ENCODE data around the gene SERPINA6. TPM values are rescaled to one million over a fixed set of nuclear protein-coding genes. Genes with fewer than 3 reads are reported as not detected.

Gene SERPINA6
- total RNA-seq, 1 experiment from 2014 or later: 0.32 TPM

DNA sequence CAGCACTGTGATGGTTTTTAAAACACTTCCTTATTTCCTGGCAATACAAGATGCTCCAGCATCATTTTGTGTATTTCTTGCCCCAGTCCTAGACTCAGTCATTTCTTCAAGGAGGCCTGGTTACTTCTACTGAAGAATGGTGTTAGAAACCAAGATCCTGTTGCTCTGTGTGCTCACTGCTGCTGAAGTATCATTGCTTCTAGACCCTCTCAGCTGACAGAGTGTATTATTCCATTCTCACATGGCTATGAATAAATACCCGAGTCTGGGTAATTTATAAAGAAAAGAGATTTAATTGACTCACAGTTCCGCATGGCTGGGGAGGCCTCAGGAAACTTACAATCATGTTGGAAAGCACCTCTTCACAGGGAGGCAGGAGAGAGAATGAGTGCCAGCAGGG lies 14.9 kb upstream of the SERPINA6 start:
- Histone ChIP-seq H3K36me3 (ENCODE audit: control insufficient read depth, insufficient read depth, low read length) (no peaks in the 10 kb centered on the region), H3K4me1 (peaks cover 21% of the 10 kb centered on the region), H3K4me3 (ENCODE audit: low read depth, low read length) (no peak overlapping the region), H3K9me3 (no peaks in the 10 kb centered on the region), H3K27me3 (replicated peaks; ENCODE audit: control insufficient read depth, insufficient read depth, low read length) (no peaks in the 10 kb centered on the region)
- Mint-ChIP-seq H3K4me3 (ENCODE audit: unreplicated experiment) (no peak overlapping the region), H3K36me3 (ENCODE audit: insufficient read depth, unreplicated experiment) (no peaks in the 10 kb centered on the region), H3K27ac (ENCODE audit: unreplicated experiment) (no peak overlapping the region), H3K9me3 (ENCODE audit: unreplicated experiment) (no peaks in the 10 kb centered on the region), H3K27me3 (ENCODE audit: insufficient read depth, unreplicated experiment) (no peaks in the 10 kb centered on the region), H3K4me1 (ENCODE audit: low read depth, unreplicated experiment) (peaks cover 21% of the 10 kb centered on the region)
- ChIA-PET CTCF (no interaction called here), POLR2A (no interaction called here)
- TF ChIP-seq, protein P1, sequence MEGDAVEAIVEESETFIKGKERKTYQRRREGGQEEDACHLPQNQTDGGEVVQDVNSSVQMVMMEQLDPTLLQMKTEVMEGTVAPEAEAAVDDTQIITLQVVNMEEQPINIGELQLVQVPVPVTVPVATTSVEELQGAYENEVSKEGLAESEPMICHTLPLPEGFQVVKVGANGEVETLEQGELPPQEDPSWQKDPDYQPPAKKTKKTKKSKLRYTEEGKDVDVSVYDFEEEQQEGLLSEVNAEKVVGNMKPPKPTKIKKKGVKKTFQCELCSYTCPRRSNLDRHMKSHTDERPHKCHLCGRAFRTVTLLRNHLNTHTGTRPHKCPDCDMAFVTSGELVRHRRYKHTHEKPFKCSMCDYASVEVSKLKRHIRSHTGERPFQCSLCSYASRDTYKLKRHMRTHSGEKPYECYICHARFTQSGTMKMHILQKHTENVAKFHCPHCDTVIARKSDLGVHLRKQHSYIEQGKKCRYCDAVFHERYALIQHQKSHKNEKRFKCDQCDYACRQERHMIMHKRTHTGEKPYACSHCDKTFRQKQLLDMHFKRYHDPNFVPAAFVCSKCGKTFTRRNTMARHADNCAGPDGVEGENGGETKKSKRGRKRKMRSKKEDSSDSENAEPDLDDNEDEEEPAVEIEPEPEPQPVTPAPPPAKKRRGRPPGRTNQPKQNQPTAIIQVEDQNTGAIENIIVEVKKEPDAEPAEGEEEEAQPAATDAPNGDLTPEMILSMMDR (IDR thresholded peaks at IDR 0.05; ENCODE audit: insufficient read depth in 1 of 2, low read depth in 1 of 2, low read length in 1 of 2, severe bottlenecking in 1 of 2, unreplicated experiment in 1 of 2): no peak
- DNase-seq: no peak
- intact Hi-C loops (cut with micrococcal nuclease; ENCODE audit: unreplicated experiment): no loop called here
- no TSS peak for BruUV-seq (replicated peaks)

DNA sequence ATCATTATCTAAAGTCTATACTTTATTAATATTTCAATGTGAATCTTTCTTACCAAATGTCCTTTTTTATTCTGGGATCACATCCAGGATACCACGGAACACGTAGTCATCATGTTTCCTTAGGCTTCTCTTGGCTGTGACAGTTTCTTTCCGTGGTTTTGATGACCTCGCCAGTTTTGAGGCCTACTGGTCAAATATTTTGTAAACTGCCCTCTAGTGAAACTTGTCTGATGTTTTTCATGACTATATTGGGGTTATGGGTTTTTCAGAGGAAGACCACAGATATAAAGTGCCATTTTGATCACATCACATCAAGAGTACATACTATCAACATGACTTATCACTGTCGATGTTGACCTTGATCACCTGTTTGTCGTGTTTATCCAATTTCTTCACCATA lies 14.1 kb upstream of the SERPINA6 start:
- peaks cover 21% of the 10 kb centered on the region for H3K4me1 Mint-ChIP-seq (ENCODE audit: low read depth, unreplicated experiment)
- no peaks in the 10 kb centered on the region for H3K36me3 Mint-ChIP-seq (ENCODE audit: insufficient read depth, unreplicated experiment)
- no peaks in the 10 kb centered on the region for H3K27me3 Mint-ChIP-seq (ENCODE audit: insufficient read depth, unreplicated experiment)
- ChIA-PET POLR2A (no interaction called here), CTCF (no interaction called here)
- H3K4me1 ChIP-seq: peaks cover 21% of the 10 kb centered on the region
- H3K4me3 ChIP-seq (ENCODE audit: low read depth, low read length): no peak overlapping the region
- H3K4me3 Mint-ChIP-seq (ENCODE audit: unreplicated experiment): no peak overlapping the region
- H3K27ac Mint-ChIP-seq (ENCODE audit: unreplicated experiment): no peak overlapping the region
- no TSS peak for BruUV-seq (replicated peaks)
- no peaks in the 10 kb centered on the region for H3K36me3 ChIP-seq (ENCODE audit: control insufficient read depth, insufficient read depth, low read length)
- H3K9me3 ChIP-seq: no peaks in the 10 kb centered on the region
- H3K27me3 ChIP-seq (replicated peaks; ENCODE audit: control insufficient read depth, insufficient read depth, low read length): no peaks in the 10 kb centered on the region
- H3K9me3 Mint-ChIP-seq (ENCODE audit: unreplicated experiment): no peaks in the 10 kb centered on the region
- intact Hi-C loops (cut with micrococcal nuclease; ENCODE audit: unreplicated experiment): no loop called here
- DNase-seq: no peak
- TF ChIP-seq, protein P1 (IDR thresholded peaks at IDR 0.05; ENCODE audit: insufficient read depth in 1 of 2, low read depth in 1 of 2, low read length in 1 of 2, severe bottlenecking in 1 of 2, unreplicated experiment in 1 of 2): no peak

DNA sequence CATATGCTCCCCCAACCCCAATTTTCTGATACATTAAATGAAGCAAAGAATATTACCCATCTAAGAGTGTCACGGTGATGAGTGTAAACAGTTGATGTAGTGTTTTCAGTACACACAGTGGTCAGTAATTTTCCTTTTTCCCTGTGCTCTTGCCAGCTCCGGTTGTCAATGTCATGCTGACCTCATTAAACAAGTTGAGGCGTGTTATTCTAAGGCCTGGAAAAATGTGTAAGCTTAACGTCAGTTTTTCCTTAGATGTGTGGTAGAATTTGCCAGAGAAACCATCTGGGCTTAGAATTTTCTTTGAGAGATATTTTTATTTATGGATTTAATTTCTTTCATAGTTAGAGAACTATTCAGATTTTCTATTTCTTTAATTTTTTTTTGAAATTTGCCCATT lies 11.7 kb upstream of the SERPINA6 start:
- no TSS peak for BruUV-seq (replicated peaks)
- Histone ChIP-seq H3K9me3 (no peaks in the 10 kb centered on the region), H3K36me3 (ENCODE audit: control insufficient read depth, insufficient read depth, low read length) (no peaks in the 10 kb centered on the region), H3K4me3 (ENCODE audit: low read depth, low read length) (no peak overlapping the region), H3K27me3 (replicated peaks; ENCODE audit: control insufficient read depth, insufficient read depth, low read length) (no peaks in the 10 kb centered on the region), H3K4me1 (peaks cover 6% of the 10 kb centered on the region)
- no peaks in the 10 kb centered on the region for H3K4me1 Mint-ChIP-seq (ENCODE audit: low read depth, unreplicated experiment)
- no peaks in the 10 kb centered on the region for H3K27me3 Mint-ChIP-seq (ENCODE audit: insufficient read depth, unreplicated experiment)
- H3K4me3 Mint-ChIP-seq (ENCODE audit: unreplicated experiment): no peak overlapping the region
- intact Hi-C loops (cut with micrococcal nuclease; ENCODE audit: unreplicated experiment): no loop called here
- CTCF ChIA-PET: no interaction called here
- no peak for DNase-seq
- H3K27ac Mint-ChIP-seq (ENCODE audit: unreplicated experiment): no peak overlapping the region
- H3K36me3 Mint-ChIP-seq (ENCODE audit: insufficient read depth, unreplicated experiment): no peaks in the 10 kb centered on the region
- TF ChIP-seq, protein P1 (IDR thresholded peaks at IDR 0.05; ENCODE audit: insufficient read depth in 1 of 2, low read depth in 1 of 2, low read length in 1 of 2, severe bottlenecking in 1 of 2, unreplicated experiment in 1 of 2): no peak
- POLR2A ChIA-PET: no interaction called here
- no peaks in the 10 kb centered on the region for H3K9me3 Mint-ChIP-seq (ENCODE audit: unreplicated experiment)

All from Caco-2 (cell line).